ENCODE results near the gene SORBS2.

The SORBS2 gene

GRCh38 chr4:185845966-185846365, 34.0 kb upstream of the SORBS2 start:
- FAIRE-seq (no peak), DNase-seq (ENCODE audit: insufficient read length, low spot score) (no peak)
- no peak for TF ChIP-seq POLR2AphosphoS5 (IDR thresholded peaks at IDR 0.05; ENCODE audit: low read depth, low read length)
- TF ChIP-seq TAF1 (IDR thresholded peaks at IDR 0.05; ENCODE audit: low read depth, low read length), result no peak
- no peak for TF ChIP-seq POU2F2 (IDR thresholded peaks at IDR 0.05; ENCODE audit: low read depth, low read length)
- TF ChIP-seq PAX5 (IDR thresholded peaks at IDR 0.05; ENCODE audit: insufficient read depth, low read length, severe bottlenecking), result no peak
- TF ChIP-seq POLR2A (IDR thresholded peaks at IDR 0.05; ENCODE audit: low read depth, low read length), result no peak

- no peak for DNase-seq (ENCODE audit: insufficient read length, low spot score)
- FAIRE-seq, result no peak
- no peak for TF ChIP-seq POU2F2 (IDR thresholded peaks at IDR 0.05; ENCODE audit: low read depth, low read length)
Observed at GRCh38 chr4:185841451-185841850, 29.5 kb upstream of the SORBS2 start.

GRCh38 chr4:185840953-185841352, 29.0 kb upstream of the SORBS2 start:
- DNase-seq (ENCODE audit: insufficient read length, low spot score) (no peak), FAIRE-seq (no peak)
- TF ChIP-seq POLR2A (IDR thresholded peaks at IDR 0.05; ENCODE audit: low read depth, low read length), result no peak
- TF ChIP-seq POU2F2 (IDR thresholded peaks at IDR 0.05; ENCODE audit: low read depth, low read length), result no peak
- no peak for TF ChIP-seq SPI1 (IDR thresholded peaks at IDR 0.05; ENCODE audit: low read depth, low read length)
- TF ChIP-seq PAX5 (IDR thresholded peaks at IDR 0.05; ENCODE audit: insufficient read depth, low read length, severe bottlenecking), result no peak
- TF ChIP-seq TAF1 (IDR thresholded peaks at IDR 0.05; ENCODE audit: low read depth, low read length), result no peak
- no peak for TF ChIP-seq POLR2AphosphoS5 (IDR thresholded peaks at IDR 0.05; ENCODE audit: low read depth, low read length)

GRCh38 chr4:185840201-185840600, 28.2 kb upstream of the SORBS2 start:
- DNase-seq (ENCODE audit: insufficient read length, low spot score), result no peak
- TF ChIP-seq TAF1 (IDR thresholded peaks at IDR 0.05; ENCODE audit: low read depth, low read length) (no peak), POLR2AphosphoS5 (IDR thresholded peaks at IDR 0.05; ENCODE audit: low read depth, low read length) (no peak), POLR2A (IDR thresholded peaks at IDR 0.05; ENCODE audit: low read depth, low read length) (no peak), PAX5 (IDR thresholded peaks at IDR 0.05; ENCODE audit: insufficient read depth, low read length, severe bottlenecking) (no peak), SPI1 (IDR thresholded peaks at IDR 0.05; ENCODE audit: low read depth, low read length) (no peak), POU2F2 (IDR thresholded peaks at IDR 0.05; ENCODE audit: low read depth, low read length) (no peak)
- FAIRE-seq, result no peak

GRCh38 chr4:185839770-185840169, 27.8 kb upstream of the SORBS2 start:
- no peak for FAIRE-seq
- no peak for DNase-seq (ENCODE audit: insufficient read length, low spot score)
- TF ChIP-seq POLR2A (IDR thresholded peaks at IDR 0.05; ENCODE audit: low read depth, low read length), result no peak
- TF ChIP-seq POLR2AphosphoS5 (IDR thresholded peaks at IDR 0.05; ENCODE audit: low read depth, low read length), result no peak
- TF ChIP-seq TAF1 (IDR thresholded peaks at IDR 0.05; ENCODE audit: low read depth, low read length), result no peak
- no peak for TF ChIP-seq POU2F2 (IDR thresholded peaks at IDR 0.05; ENCODE audit: low read depth, low read length)
- TF ChIP-seq PAX5 (IDR thresholded peaks at IDR 0.05; ENCODE audit: insufficient read depth, low read length, severe bottlenecking), result no peak
- TF ChIP-seq SPI1 (IDR thresholded peaks at IDR 0.05; ENCODE audit: low read depth, low read length), result no peak

- FAIRE-seq (no peak), DNase-seq (ENCODE audit: insufficient read length, low spot score) (no peak)
- TF ChIP-seq POLR2A (IDR thresholded peaks at IDR 0.05; ENCODE audit: low read depth, low read length) (no peak), SPI1 (IDR thresholded peaks at IDR 0.05; ENCODE audit: low read depth, low read length) (no peak), POLR2AphosphoS5 (IDR thresholded peaks at IDR 0.05; ENCODE audit: low read depth, low read length) (no peak), POU2F2 (IDR thresholded peaks at IDR 0.05; ENCODE audit: low read depth, low read length) (no peak), TAF1 (IDR thresholded peaks at IDR 0.05; ENCODE audit: low read depth, low read length) (no peak), PAX5 (IDR thresholded peaks at IDR 0.05; ENCODE audit: insufficient read depth, low read length, severe bottlenecking) (no peak)
Observed at GRCh38 chr4:185839194-185839712, 27.3 kb upstream of the SORBS2 start.

- DNase-seq (ENCODE audit: insufficient read length, low spot score), result no peak
- no peak for FAIRE-seq
- TF ChIP-seq POLR2A (IDR thresholded peaks at IDR 0.05; ENCODE audit: low read depth, low read length) (no peak), SPI1 (IDR thresholded peaks at IDR 0.05; ENCODE audit: low read depth, low read length) (no peak), PAX5 (IDR thresholded peaks at IDR 0.05; ENCODE audit: insufficient read depth, low read length, severe bottlenecking) (no peak), POU2F2 (IDR thresholded peaks at IDR 0.05; ENCODE audit: low read depth, low read length) (no peak), TAF1 (IDR thresholded peaks at IDR 0.05; ENCODE audit: low read depth, low read length) (no peak), POLR2AphosphoS5 (IDR thresholded peaks at IDR 0.05; ENCODE audit: low read depth, low read length) (no peak)
Observed at GRCh38 chr4:185838514-185839193, 26.7 kb upstream of the SORBS2 start.

- no peak for TF ChIP-seq POLR2A (IDR thresholded peaks at IDR 0.05; ENCODE audit: low read depth, low read length)
- no peak for TF ChIP-seq POLR2AphosphoS5 (IDR thresholded peaks at IDR 0.05; ENCODE audit: low read depth, low read length)
- no peak for TF ChIP-seq SPI1 (IDR thresholded peaks at IDR 0.05; ENCODE audit: low read depth, low read length)
- TF ChIP-seq POU2F2 (IDR thresholded peaks at IDR 0.05; ENCODE audit: low read depth, low read length), result no peak
- TF ChIP-seq TAF1 (IDR thresholded peaks at IDR 0.05; ENCODE audit: low read depth, low read length), result no peak
- no peak for TF ChIP-seq PAX5 (IDR thresholded peaks at IDR 0.05; ENCODE audit: insufficient read depth, low read length, severe bottlenecking)
- FAIRE-seq, result no peak
- no peak for DNase-seq (ENCODE audit: insufficient read length, low spot score)
Observed at GRCh38 chr4:185838104-185838452, 26.1 kb upstream of the SORBS2 start.

GRCh38 chr4:185837415-185838103, 25.6 kb upstream of the SORBS2 start:
- no peak for DNase-seq (ENCODE audit: insufficient read length, low spot score)
- TF ChIP-seq SPI1 (IDR thresholded peaks at IDR 0.05; ENCODE audit: low read depth, low read length), result no peak
- FAIRE-seq, result no peak

Data from GM12891 (cell line).